Stimulated activated CD4-positive, alpha-beta T cell treated with anti-CD3 and anti-CD28 coated beads, Interleukin-1b, Interleukin-23, amount 100 ng/mL, for 24 hours (primary cell): ENCODE results near the gene PARD3.
"Not testable (repeated sequence)": the region's sequence is repeated elsewhere in the genome, so short reads cannot be mapped to it uniquely, and the experiment has no call there.

Experiments
- DNase-seq, 4 experiments: peaks; one replicate each; pipeline ENCODE4 v3.0.0-alpha.2; 2020; ENCODE audit warnings: low read depth in 4 of 4, low spot score in 1 of 4

The PARD3 gene

DNA sequence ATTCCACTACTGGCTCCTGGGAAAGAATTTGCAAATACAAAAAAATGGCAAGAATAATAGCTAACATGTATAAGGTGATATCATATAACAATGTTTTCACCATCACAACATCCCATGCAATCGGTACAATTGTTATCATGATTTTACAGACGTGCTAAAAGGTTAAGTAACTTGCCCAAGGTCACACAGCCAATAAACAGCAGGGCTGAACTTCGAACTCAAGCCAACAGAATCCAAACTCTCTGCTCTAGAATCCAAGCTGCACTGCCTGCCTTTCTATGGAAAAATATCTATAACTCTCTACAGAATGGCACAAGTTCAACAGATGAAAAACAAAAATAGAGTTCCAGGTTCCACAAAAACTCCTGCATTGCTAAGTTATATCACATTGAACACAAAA, 160.9 kb downstream of the PARD3 start:
- no peak for DNase-seq

DNA sequence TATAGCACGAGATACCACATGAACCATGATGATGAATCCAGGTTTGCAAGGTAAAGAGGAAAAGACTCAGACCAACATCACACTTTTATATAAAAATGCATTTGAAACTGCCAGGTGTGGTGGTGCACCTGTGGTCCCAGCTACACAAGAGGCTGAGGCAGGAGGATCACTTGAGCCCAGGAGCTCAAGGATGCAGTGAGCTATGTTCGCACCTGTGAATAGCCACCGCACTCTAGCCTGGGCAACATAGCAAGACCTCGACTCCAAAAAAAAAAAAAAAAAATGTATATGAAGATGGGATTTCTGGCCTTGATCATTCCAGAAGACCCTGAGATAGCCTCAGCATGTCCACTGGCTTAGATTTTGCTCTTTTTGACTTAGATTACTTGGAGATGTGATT, 161.6 kb downstream of the PARD3 start:
- no peak for DNase-seq

DNA sequence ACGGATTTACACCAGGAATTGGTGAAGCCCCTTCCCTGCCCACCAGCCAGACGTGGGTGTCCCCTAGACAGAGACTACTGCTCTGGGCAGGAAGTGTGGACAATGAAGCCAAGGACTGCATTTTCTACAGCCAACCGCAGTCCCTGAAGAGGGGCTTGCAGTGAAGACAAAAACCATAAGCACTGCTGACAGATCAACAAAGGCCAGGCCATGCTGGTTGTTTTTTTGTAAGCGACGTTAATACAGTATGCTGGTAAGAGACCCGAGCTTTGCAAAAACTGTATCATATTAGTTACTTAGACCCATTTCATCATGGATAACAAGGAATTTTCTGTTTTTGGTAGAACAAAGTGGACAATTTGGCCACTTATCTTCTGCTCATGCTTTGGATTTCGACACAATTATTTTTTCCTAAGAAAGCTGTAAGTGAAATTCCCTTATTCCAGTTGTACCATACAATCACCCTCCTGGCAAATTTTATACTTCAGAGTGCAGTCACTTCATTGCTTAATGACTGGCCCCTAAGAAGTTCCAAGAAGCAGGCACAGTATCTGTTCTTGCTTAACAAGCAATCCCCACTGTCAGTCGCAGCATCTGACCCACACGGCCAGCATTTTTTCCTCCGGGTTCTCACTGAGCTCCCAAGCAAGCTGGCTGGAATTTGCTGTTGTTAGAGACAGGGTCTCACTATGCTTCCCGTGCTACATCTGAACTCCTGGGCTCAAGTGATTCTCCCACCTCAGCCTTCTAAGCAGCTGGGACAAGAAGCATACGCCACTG, 163.5 kb downstream of the PARD3 start:
- DNase-seq: no peak

DNA sequence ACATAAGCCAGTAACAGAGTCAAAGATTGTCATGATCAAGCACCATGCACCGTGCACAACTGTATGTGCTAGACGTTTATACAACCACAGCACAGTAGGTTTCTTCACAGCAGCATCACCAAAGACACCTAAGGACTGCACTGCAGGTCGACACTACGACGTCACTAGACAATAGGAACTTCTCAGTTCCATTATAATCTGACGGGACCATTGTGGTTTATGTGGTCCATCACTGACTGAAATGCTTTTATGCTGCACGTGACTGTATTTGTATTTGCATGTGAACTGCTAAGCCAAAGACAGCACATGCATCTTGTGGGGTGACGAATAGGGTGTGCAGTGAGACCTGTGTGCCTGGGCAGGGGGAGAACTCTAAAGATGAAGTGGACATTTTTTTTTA, 164.9 kb downstream of the PARD3 start:
- no peak for DNase-seq

DNA sequence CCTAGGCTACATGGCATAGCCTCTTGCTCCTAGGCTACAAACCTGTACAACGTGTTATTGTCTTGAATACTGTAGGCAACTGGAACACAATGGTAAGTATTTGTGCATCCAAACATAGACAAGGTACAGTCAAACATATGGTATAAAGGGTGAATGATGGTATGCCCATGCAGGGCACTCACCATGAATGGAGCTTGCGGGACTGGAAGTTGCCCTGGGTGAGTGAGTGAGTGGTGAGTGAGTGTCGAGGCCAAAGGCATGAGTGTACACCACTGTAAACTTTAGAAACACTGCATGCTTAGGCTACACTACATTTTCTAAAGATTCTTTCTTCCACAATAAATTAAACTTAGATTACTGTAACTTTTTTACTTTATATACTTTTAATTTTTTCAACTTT, 165.7 kb downstream of the PARD3 start:
- no peak for DNase-seq

DNA sequence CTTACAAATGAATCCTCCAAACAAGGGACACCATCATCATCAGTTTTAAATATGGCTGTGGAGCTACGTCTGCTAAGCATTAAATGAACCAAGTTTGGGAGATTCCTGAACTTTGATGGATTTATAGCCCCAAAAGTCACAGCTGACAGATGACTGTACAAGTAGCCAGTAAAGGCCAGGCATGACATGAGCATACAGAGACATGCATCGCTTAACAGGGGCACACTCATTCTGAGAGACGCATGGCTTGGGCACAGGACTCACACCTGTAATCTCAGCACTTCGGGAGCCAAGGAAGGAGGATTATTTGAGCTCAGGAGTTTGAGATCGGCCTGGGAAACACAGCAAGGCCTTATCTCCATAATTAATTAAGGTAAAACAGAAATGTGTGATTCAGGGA, 166.2 kb downstream of the PARD3 start:
- no peak for DNase-seq

DNA sequence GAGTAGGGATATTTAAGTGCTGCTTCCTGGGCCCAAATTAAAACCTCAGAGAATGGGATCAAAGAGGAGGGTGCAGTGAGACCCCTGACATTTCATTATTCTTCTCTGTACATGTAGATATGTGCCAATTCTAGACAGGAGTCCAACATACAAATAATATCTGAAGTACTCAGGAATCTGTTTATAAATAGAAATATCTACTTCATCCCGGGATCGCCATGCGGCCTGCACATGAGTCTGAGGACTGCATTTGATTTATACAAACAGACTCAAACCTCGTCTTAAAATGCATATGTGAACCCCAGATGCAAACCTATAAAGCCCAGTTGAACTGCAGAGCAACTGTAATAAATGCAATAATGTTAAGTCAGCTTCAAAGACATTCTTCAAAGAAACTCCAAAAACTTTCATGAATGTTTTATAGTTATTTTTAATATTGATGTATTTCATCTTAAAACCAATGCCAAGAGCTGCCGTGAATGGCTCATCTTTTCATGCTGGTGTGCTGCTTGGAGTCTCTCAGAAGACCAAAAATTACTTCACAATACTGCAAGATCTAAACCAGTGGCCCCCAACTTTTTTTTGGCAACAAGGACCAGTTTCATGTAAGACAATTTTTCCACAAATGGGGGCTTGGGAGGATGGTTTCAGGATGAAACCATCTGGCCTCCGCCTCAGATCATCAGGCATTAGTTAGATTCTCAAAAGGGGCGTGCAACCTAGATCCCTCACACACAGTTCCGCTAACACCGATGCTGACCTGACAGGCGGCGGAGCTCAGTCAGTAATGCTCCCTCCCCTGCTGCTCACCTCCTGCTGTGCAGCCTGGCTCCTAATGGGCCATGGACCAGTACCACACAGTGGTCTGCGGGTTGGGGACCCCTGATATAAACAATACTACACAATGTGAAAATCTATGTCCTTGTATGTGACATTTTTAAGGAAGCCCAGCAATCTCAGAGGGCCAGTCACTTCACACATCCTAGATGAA, 166.9 kb downstream of the PARD3 start:
- DNase-seq: no peak

DNA sequence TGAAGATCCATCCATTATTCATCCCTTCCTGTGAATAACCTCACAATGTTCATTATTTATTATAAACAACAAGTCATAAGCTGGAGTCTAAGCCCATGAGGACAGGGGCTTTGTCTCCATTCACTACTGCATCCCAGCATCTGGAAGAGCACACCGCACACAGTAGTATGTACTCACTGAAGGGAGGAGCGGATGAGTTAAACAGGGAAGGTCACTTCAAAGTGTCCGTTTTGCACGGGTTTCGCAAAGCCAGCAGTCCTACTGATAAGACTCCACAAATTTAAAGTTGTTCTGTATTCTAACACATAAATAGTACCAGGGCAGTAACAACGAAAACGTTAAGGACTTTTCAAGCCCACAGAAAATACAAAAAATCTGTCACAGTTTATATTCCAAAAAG, 167.9 kb downstream of the PARD3 start:
- no peak for DNase-seq

DNA sequence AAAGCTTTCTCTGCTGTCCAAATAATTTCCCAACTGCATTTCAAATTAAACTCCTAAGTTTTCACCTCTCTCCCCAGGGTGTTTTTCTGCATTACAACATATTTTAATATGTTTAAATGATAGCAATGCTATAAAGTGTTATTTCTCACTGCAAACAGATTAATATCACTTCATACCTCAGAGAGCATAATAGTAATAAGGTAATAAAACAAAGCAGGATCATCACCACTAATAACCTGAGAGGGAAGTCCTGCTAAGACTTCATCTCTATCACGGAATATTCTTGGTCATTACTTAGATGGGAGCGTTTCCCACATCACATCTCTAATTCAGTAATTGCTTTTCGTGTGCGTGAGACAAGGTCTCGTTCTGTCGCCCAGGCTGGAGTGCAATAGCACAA, 168.8 kb downstream of the PARD3 start:
- no peak for DNase-seq

DNA sequence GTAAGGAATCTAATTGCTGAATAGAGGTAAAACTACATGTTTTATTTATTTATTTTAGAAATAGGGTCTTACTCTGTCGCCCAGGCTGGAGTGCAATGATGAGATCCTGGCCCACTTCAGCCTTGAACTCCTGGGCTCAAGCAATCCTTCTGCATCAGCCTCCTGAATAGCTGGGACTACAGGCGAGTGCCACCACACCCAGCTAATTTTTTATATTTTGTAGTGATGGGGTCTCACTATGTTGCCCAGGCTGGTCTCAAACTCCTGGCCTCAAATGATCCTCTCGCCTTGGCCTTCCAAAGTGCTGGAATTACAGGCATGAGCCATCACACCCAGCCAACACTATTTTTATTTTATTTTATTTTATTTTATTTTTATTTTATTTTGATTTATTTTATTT, 170.3 kb downstream of the PARD3 start:
- not testable (repeated sequence) for DNase-seq

DNA sequence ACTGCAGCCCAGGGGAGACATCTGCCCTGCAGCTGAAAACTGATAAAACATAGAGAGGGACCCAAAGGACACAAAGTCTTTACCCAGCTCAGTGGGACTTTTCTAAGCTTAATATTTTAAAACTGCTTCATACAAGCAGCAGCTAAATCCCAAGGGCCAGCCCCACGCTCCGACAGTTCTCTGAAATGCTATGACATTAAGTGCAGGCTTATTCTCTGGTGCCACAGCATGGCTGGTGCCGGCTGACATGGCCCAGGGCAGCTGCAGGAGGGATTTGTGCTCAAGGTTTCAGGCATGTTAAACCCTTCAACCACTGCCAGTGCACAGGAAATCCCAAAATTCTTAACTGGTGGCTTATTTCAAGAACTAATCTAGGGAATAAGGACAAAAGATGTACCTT, 170.9 kb downstream of the PARD3 start:
- DNase-seq: no peak

DNA sequence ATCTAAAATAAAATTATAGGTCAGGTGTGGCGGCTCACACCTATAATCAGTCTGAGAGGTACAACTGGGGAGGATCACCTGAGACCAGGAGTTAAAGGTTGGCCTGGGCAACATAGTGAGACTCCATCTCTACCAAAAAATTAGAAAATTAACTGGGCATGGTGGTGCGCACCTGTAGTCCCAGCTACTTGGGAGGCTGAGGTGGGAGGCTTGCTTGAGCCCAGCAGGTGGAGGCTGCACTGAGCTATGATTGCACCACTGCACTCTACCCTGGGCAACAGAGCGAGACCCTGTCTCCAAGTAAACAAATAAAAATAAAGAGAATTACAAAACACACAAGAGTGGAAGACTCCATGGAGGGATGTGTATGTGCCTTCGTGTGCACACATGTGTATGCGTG, 171.5 kb downstream of the PARD3 start:
- DNase-seq: no peak

DNA sequence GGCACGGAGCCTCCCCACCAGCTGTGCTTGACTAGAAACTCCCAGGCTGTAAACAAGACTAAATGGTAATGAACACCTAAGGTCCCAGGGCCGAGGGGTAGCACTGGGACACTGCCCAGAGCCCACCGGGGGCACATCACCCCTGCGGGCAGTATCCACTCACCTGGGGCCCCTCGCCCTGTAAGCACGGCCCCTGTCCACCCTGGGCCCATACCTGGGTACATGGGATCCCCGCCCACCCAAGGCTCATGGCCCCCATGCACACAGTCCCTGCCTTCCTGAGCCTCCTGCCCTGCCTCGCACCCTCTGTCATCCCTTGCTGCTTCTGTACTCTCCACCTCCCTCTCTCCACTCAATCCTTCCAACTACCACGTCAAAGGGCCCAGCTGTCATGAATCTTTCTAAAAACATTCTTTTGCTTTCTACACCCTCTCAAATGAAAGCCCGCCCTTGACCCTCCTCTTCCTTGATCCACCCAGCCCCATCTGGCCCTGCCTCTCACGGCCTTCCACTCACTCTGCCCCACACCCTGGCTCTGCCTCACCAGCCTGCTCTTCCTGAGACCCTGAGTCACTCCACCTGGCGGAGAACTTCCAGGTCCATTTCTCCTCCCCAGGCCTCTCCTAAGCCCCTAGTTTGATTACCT, 173.1 kb downstream of the PARD3 start:
- DNase-seq: no peak

DNA sequence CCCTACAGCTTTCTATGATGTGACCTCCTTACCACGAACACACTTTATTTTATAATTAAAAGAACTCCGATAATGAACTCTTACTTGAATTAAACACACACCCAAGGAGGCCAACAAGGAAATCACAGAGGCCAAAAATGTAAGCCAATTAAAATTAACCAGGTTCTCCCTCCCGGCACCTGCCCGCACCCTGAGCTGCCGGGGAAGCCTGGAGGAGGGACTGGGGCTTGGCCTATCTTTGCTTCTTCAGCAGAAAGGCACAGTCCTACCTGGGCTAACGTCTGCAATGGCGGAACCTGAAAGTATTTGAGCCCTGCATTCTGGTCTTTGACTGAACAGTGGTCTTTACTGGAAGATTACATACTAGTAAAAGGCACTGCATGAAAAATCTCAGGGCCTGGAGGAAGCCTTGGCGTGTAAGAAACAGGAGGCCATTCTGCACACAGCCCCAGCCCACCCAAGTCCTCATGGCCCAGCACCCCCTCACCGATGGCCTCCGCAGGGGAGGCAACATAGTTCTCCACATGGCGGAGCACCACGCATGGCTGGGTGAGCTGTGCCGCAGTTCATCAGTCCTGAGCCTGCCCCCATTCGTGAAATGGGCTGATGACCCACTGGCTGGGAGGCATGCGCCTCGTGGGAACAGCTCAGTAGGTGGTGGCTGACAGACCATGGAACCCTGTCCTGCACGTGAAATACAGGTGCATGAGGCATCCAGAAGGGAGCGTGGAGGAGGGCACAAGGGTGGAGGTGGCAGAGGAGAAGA, 173.8 kb downstream of the PARD3 start:
- DNase-seq: no peak

DNA sequence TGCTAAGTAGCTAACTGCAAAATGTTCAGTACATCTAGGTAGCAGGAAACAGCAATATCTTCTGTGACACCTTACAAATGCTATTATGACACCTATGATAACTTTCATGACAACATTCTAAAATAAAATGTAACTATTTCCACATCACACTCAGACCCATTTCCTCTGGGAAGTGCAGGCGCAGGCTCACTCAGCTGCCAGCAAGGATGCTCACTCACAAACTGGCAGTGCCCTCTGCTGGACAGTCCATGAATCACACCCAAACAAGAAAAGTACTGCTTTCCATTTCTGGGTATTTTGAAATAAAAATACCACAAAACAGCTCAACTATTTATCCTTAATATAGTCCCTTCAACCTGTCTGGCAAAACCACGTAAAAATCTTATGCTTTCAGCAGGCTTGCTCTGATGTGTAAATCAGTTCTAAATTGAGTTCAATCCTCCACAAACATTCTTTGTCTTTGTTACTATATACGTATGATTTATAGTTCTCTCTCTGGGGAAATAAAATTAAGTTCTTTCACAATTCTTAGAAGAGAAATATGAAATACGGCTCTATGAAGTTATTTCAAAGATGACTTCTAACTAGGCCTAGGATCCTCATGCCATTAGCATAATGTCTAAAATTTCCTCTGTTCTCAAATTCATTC, 176.6 kb downstream of the PARD3 start:
- peak; percentile 52 to 62 (median 56) for DNase-seq

DNA sequence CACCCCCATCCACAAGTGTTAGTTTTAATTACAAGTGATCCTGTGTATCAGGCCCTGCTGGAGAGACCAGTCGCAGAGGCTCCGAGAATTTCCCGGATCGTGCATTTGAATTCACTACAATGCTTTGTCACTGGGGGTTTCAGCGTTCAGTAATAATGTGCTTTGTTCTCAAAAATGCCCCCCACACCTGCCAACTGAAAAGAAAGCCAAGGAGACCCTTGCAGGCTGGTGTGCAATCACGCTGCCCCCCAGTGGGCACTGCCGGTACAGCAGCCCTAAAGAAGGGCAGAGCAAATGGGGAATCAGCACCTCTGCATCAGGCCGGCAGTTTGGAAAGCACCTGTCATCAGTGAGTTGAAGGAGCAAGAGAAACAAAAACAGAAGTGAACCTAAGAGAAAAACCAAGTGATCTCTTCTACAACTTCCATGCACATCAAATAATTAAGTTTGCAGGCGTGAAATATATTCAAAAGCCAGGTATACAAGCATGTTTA, 177.6 kb downstream of the PARD3 start:
- DNase-seq: peak; percentile 38 to 54 (median 43)

DNA sequence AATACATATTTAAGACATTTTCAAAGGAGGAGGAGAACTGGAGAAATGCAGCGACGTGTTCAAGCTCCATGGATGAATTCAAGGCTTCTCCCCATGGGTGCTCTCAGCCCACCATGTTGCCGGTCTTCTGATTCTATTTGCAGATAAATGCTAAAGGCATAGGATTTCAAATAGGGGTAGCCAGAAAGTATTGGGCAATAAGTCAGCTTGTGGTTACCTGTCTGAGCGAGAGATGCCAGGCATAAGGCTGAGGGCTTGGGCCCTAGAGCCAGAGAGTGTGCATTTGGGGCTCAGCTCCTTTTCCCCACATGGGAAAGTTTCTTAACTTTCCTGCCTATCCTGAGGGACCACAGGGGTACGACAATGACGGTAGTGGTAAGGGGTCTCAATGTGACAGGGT, 180.0 kb downstream of the PARD3 start:
- DNase-seq: no peak

DNA sequence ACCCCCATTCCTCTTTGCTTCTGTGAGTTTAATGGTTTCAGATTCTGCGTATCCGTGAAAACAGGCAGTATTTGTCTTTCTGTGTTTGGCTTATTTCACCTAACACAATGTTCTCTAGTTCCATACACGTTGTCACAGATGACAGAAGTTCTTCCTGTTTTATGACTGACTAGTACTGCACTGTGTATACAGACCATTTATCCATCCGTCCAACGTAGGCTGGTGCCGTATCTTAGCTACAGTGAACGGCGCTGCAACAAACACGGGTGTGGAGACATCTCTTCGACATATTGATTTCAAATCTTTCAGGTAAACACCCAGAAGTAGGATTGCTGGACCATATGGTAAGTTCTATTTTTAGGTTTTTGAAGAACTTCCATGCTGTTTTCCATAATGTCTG, 181.7 kb downstream of the PARD3 start:
- no peak for DNase-seq

DNA sequence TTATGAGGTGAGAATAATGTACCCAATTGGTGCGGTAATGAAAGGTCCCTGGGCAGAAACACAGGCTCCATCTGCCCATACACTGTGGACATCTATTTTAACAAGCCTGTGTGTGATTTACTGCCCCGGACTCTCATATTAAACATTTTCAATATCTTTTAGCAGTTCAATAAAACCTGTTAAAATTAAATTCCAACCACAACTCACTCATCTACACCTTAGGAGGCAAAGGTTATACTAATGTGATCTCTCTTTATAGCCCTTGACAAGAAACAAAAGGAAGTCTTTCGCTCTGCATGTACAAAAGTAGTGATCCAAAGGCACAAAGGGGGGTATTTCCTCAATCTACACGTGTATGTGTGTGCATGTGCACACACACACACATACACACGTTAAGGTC, 186.0 kb downstream of the PARD3 start:
- no peak for DNase-seq

DNA sequence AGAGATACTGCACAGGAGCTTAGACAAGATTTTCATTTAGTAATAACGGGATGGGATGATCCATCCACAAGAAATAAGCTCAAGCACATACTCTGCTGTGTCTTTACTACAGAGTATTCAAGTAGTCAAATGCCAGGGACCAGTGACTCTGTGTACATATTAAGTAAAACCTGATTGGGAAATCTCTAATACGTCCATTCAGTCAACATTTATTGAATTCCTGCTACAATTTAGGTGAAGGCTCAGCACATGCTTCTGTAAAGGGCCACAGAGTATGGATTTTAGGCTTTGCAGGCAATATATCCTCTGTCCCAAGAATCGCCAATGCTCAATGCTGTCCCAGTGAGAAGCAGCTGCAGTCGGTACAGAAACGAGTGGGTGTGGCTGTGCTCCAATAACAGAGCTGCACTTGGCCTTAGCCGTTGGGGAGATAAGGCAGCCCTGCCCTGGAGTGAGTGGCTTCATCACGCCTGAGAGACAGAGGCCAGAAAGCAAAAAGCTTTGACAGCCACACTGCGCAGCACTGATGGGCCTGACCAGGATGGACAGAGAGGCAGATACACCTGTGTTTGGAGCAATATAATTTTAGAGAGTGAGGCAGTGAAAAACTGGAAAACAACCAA, 186.8 kb downstream of the PARD3 start:
- no peak for DNase-seq
